HepG2 (cell line): Measurements from ENCODE around the gene PPP1R1B. TPM values are rescaled to one million over a fixed set of nuclear protein-coding genes. Genes with fewer than 3 reads are reported as not detected.

Experiments used
- ATAC-seq: fragments of 200-7000 bp; cut with Tn5 transposase; 3 replicates; pipeline ENCODE4 v1.9.1; 2020; ENCODE audit warnings: mild to moderate bottlenecking, moderate library complexity
- BruUV-seq: library from RNA; stranded (reverse); fragments of 400-500 nt; replicated peaks from 2 replicates; lab custom pipeline; 2021; lab: Mats Ljungman, UMichigan
- CTCF ChIA-PET: fragments of 300-600 bp; formaldehyde crosslinking; extraction: SDS; loops from one replicate; lab custom pipeline; 2021; ENCODE audit warnings: low total read pairs, inconsistent platforms, low intra/inter-chr PET ratio; lab: Yijun Ruan, JAX
- POLR2A ChIA-PET: fragments of 350-600 bp; sonication (Branson Sonifier 250); formaldehyde crosslinking; loops from one replicate; lab custom pipeline; 2020; ENCODE audit warnings: antibody characterized with exemption, inconsistent platforms; lab: Yijun Ruan, JAX
- DNase-seq: peaks from one replicate; pipeline ENCODE4 v3.0.0-alpha.2; 2015; ENCODE audit warnings: low spot score
- FAIRE-seq: peaks from 3 replicates; lab custom pipeline; 2011; peaks lifted over from hg19 to GRCh38; lab: Jason Lieb, UNC
- H2AFZ ChIP-seq: one replicate; pipeline ENCODE4 v1.6.1; 2011; ENCODE audit warnings: low read length, inconsistent platforms
- H3K27ac ChIP-seq: fragments of 300-600 bp; 3 replicates; pipeline ENCODE4 v1.8.0; 2011; ENCODE audit warnings: mixed run types, mild to moderate bottlenecking, mixed read lengths, low read length, inconsistent platforms; ENCODE audit not compliant: insufficient read depth; ENCODE audit errors: extremely low read length
- H3K27me3 ChIP-seq, 2 experiments: fragments of 200-600 bp in 1 of 2; 2 replicates in 1 of 2; 3 replicates in 1 of 2; pipeline versions ENCODE4 v1.6.0 to v1.8.0; 2011; ENCODE audit warnings: low read length in 2 of 2, mild to moderate bottlenecking in 2 of 2, moderate library complexity in 2 of 2, inconsistent platforms in 1 of 2; ENCODE audit not compliant: insufficient read depth in 2 of 2, control insufficient read depth in 1 of 2
- H3K36me3 ChIP-seq, 2 experiments: fragments of 200-600 bp in 1 of 2; replicated peaks in 1 of 2; 2 replicates in 1 of 2; 3 replicates in 1 of 2; pipeline versions ENCODE4 v1.5.1 to v1.8.0; 2011; ENCODE audit warnings: low read length in 2 of 2, inconsistent platforms in 1 of 2; ENCODE audit not compliant: insufficient read depth in 2 of 2, control insufficient read depth in 1 of 2
- H3K4me1 ChIP-seq: 2 replicates; pipeline ENCODE4 v1.5.1; 2012; ENCODE audit warnings: low read length, inconsistent platforms; ENCODE audit not compliant: insufficient read depth
- H3K4me2 ChIP-seq: 2 replicates; pipeline ENCODE4 v1.6.0; 2011; ENCODE audit warnings: low read depth, low read length, inconsistent platforms
- H3K4me3 ChIP-seq, 3 experiments: fragments of 200-600 bp in 1 of 3; sonication (generic), shearing (Covaris generic) in 1 of 3; replicated peaks in 1 of 3; 2 replicates each; pipeline ENCODE4 v1.5.1; 2011 to 2016; ENCODE audit warnings: low read length in 3 of 3, inconsistent platforms in 2 of 3, low read depth in 2 of 3, mild to moderate bottlenecking in 2 of 3, control low read depth in 1 of 3, mixed read lengths in 1 of 3; ENCODE audit not compliant: insufficient read depth in 1 of 3
- H3K79me2 ChIP-seq: one replicate; pipeline ENCODE4 v1.6.1; 2011; ENCODE audit warnings: low read length, inconsistent platforms; ENCODE audit not compliant: insufficient read depth
- H3K9ac ChIP-seq: 2 replicates; pipeline ENCODE4 v1.6.0; 2011; ENCODE audit warnings: mild to moderate bottlenecking, low read depth, low read length, inconsistent platforms; ENCODE audit not compliant: insufficient read depth
- H3K9me3 ChIP-seq: 2 replicates; pipeline ENCODE4 v1.5.1; 2012; ENCODE audit warnings: mild to moderate bottlenecking, low read length
- H4K20me1 ChIP-seq: 2 replicates; pipeline ENCODE4 v1.6.0; 2011; ENCODE audit warnings: inconsistent platforms, mild to moderate bottlenecking, low read length, moderate library complexity; ENCODE audit not compliant: insufficient read depth
- ARID2 ChIP-seq: sonication (generic); formaldehyde crosslinking; IDR thresholded peaks from 2 replicates; pipeline ENCODE4 v1.8.1; 2022; ENCODE audit warnings: mild to moderate bottlenecking, missing genetic modification reagents, borderline replicate concordance
- CC2D1A ChIP-seq: sonication (generic); formaldehyde crosslinking; IDR thresholded peaks from 2 replicates; pipeline ENCODE4 v1.8.1; 2023; ENCODE audit warnings: mild to moderate bottlenecking, missing genetic modification reagents
- EP300 ChIP-seq, 3 experiments: sonication (generic) in 1 of 3; formaldehyde crosslinking in 1 of 3; IDR thresholded peaks; 2 replicates each; pipeline versions ENCODE4 v1.5.1 to v1.6.1; 2011 to 2020; ENCODE audit warnings: low read depth in 2 of 3, low read length in 2 of 3, borderline replicate concordance in 1 of 3, improper control_type of control experiment in 1 of 3, mild to moderate bottlenecking in 1 of 3, missing genetic modification reagents in 1 of 3, moderate library complexity in 1 of 3
- ETV5 ChIP-seq: IDR thresholded peaks from 2 replicates; pipeline ENCODE4 v1.6.1; 2018; ENCODE audit warnings: missing biosample characterization, missing genetic modification reagents, inconsistent platforms, borderline replicate concordance
- GABPB1 ChIP-seq: IDR thresholded peaks from 2 replicates; pipeline ENCODE4 v1.6.1; 2016; ENCODE audit warnings: mild to moderate bottlenecking, missing genetic modification reagents, moderate library complexity, missing compliant biosample characterization
- GPN1 ChIP-seq: sonication (generic); formaldehyde crosslinking; IDR thresholded peaks from 2 replicates; pipeline ENCODE4 v1.5.1; 2020; ENCODE audit warnings: missing genetic modification reagents, borderline replicate concordance
- IKZF1 ChIP-seq: fragments of 450-650 bp; IDR thresholded peaks from 2 replicates; pipeline ENCODE4 v1.7.1; 2016
- MLLT10 ChIP-seq: sonication (generic); formaldehyde crosslinking; IDR thresholded peaks from 2 replicates; pipeline ENCODE4 v1.4.0; 2020; ENCODE audit warnings: missing genetic modification reagents
- MTERF4 ChIP-seq: sonication (generic); formaldehyde crosslinking; IDR thresholded peaks from 2 replicates; pipeline ENCODE4 v1.8.0; 2023; ENCODE audit warnings: mild to moderate bottlenecking, missing genetic modification reagents
- MZF1 ChIP-seq: sonication (generic); formaldehyde crosslinking; IDR thresholded peaks from 2 replicates; pipeline ENCODE4 v1.8.1; 2023; ENCODE audit warnings: mild to moderate bottlenecking, missing genetic modification reagents, borderline replicate concordance
- TEF ChIP-seq: sonication (generic); formaldehyde crosslinking; IDR thresholded peaks from 2 replicates; pipeline ENCODE4 v1.5.0; 2020; ENCODE audit warnings: missing genetic modification reagents
- TOPORS ChIP-seq: sonication (generic); formaldehyde crosslinking; IDR thresholded peaks from 2 replicates; pipeline ENCODE4 v1.8.0; 2023; ENCODE audit warnings: mild to moderate bottlenecking, missing genetic modification reagents
- XRCC5 ChIP-seq: fragments of 200-400 bp; formaldehyde crosslinking; optimal IDR thresholded peaks from 2 replicates; pipeline ENCODE3; 2017; ENCODE audit warnings: mild to moderate bottlenecking, low read length
- YEATS2 ChIP-seq: sonication (generic); formaldehyde crosslinking; IDR thresholded peaks from 2 replicates; pipeline ENCODE4 v1.4.0; 2020; ENCODE audit warnings: missing genetic modification reagents, borderline replicate concordance
- YY1 ChIP-seq: IDR thresholded peaks from 2 replicates; pipeline ENCODE4 v1.6.1; 2011; ENCODE audit warnings: low read length, low read depth, moderate library complexity, mild to moderate bottlenecking; ENCODE audit not compliant: insufficient read depth, insufficient replicate concordance
- ZNF335 ChIP-seq: sonication (generic); formaldehyde crosslinking; IDR thresholded peaks from 2 replicates; pipeline ENCODE4 v1.4.0; 2020; ENCODE audit warnings: missing genetic modification reagents
- ZNF441 ChIP-seq: sonication (generic); formaldehyde crosslinking; IDR thresholded peaks from 2 replicates; pipeline ENCODE4 v1.7.0; 2021; ENCODE audit warnings: missing genetic modification reagents, borderline replicate concordance
- ZNF687 ChIP-seq: sonication (generic); formaldehyde crosslinking; IDR thresholded peaks from 2 replicates; pipeline ENCODE4 v1.5.1; 2020; ENCODE audit warnings: mild to moderate bottlenecking, missing genetic modification reagents, moderate library complexity
- ZNF841 ChIP-seq: sonication (generic); formaldehyde crosslinking; IDR thresholded peaks from 2 replicates; pipeline ENCODE4 v1.8.1; 2023; ENCODE audit warnings: missing genetic modification reagents, borderline replicate concordance
- ZNF883 ChIP-seq: sonication (generic); formaldehyde crosslinking; IDR thresholded peaks from 2 replicates; pipeline ENCODE4 v1.5.1; 2020; ENCODE audit warnings: mild to moderate bottlenecking, missing genetic modification reagents; ENCODE audit errors: not compliant biosample characterization
- WGBS: methylation state at CpG from one replicate; pipeline ENCODE4 v1.1.6; 2017; ENCODE audit warnings: low lambda C conversion rate; 5-methylcytosine and 5-hydroxymethylcytosine counted together
- in situ Hi-C: cut with HindIII; loops from 2 replicates; pipeline ENCODE4 v1.10.0; 2017; ENCODE audit warnings: low pct_unique_long_range_greater_than_20kb; ENCODE audit not compliant: extremely low pct_ligation_motif_present
- intact Hi-C: fragments of 100-400 bp; cut with micrococcal nuclease; formaldehyde crosslinking; loops from one replicate; pipeline ENCODE4 v1.10.0; 2022; ENCODE audit not compliant: unreplicated experiment
- polyA plus RNA-seq, 8 experiments: library from polyadenylated mRNA; depleted of rRNA in 3 of 8; stranded (reverse) in 7 of 8; unstranded in 1 of 8; fragments of >200 nt; fragmentation: Illumina TruSeq in 4 of 8; extraction: Trizol in 4 of 8; gene quantifications; 2 replicates each; pipeline versions ENCODE4 v1.2.1 to v1.2.3, GENCODE V29; 2011 to 2016; ENCODE audit warnings: low read depth in 4 of 8, missing spikeins in 1 of 8, mixed read lengths in 1 of 8; ENCODE audit not compliant: insufficient read depth in 1 of 8
- total RNA-seq, 5 experiments: library from RNA; depleted of rRNA; stranded (reverse); fragments of >200 nt; fragmentation: Illumina TruSeq; extraction: Trizol; gene quantifications; 2 replicates each; pipeline ENCODE4 v1.2.3, GENCODE V29; 2016; ENCODE audit warnings: low read depth in 1 of 5

Gene PPP1R1B
- total and polyA plus RNA-seq, 2 of the 13 experiments (the other 11 are each of a cell fraction or from before 2014, with no cell fraction given): 0.08 TPM; not detected in 1

GRCh38 chr17:39631403-39631802 lies 4.7 kb downstream of the PPP1R1B start:
- H3K27ac ChIP-seq: no peak overlapping the region
- FAIRE-seq: no peak
- peak overlapping the region; percentile 66 for H3K4me2 ChIP-seq
- no peak overlapping the region for H3K9ac ChIP-seq
- in situ Hi-C loops (no loop called here), intact Hi-C loops (no loop called here)
- no peaks in the 10 kb centered on the region for H4K20me1 ChIP-seq
- H3K4me1 ChIP-seq: peaks cover 95% of the 10 kb centered on the region
- H3K9me3 ChIP-seq: no peaks in the 10 kb centered on the region
- H3K79me2 ChIP-seq: no peaks in the 10 kb centered on the region
- no peaks in the 10 kb centered on the region for H3K36me3 ChIP-seq
- no peak for DNase-seq
- ATAC-seq: no peak
- CTCF ChIA-PET: interaction anchor here (1.3 kb wide), 1 partner anchor 9 kb away, joined by 7 read pairs; no protein-coding TSS in a partner anchor
- POLR2A ChIA-PET: interaction anchor here (0.8 to 3.3 kb wide), 5 partner anchors 20 to 72 kb away, joined by 3 to 11 read pairs (median 4); partner anchors contain the start of gene ERBB2
- H3K27me3 ChIP-seq: peaks cover 20 to 63% of the 10 kb centered on the region in 2 experiments; a peak in 4 of 5 replicates
- BruUV-seq: no TSS peak
- WGBS: 0% methylated on average over 6 of the region's 6 CpGs
- no peak overlapping the region for H2AFZ ChIP-seq
- H3K4me3 ChIP-seq: peak overlapping the region in 1 of 3 experiments; percentile 45; a peak in 2 of 6 replicates
- no peak for TF ChIP-seq TEF (CRISPR knock-in tag)
- no peak for TF ChIP-seq MTERF4 (CRISPR knock-in tag)
- TF ChIP-seq ZNF335 (CRISPR knock-in tag): no peak
- no peak for TF ChIP-seq YY1
- TF ChIP-seq ARID2: no peak
- peak; percentile 69; the same call in 1 of the 2 replicates for TF ChIP-seq ETV5 (CRISPR knock-in tag)
- TF ChIP-seq IKZF1: no peak
- no peak for TF ChIP-seq YEATS2
- no peak for TF ChIP-seq ZNF841 (CRISPR knock-in tag)
- no peak for TF ChIP-seq MLLT10 (CRISPR knock-in tag)
- TF ChIP-seq CC2D1A: no peak
- TF ChIP-seq ZNF687: peak; percentile 39
- TF ChIP-seq EP300 (IDR thresholded peaks at IDR 0.05; ENCODE audit: low read depth in 2 of 2, low read length in 2 of 2): no peak
- 0 out of 2 replicates have a peak, but pooled peaks have one; percentile 21 for TF ChIP-seq EP300 (CRISPR knock-in tag; IDR thresholded peaks at IDR 0.05; ENCODE audit: borderline replicate concordance)
- TF ChIP-seq TOPORS (CRISPR knock-in tag): no peak
- TF ChIP-seq ZNF441 (CRISPR knock-in tag): no peak
- TF ChIP-seq GABPB1 (CRISPR knock-in tag): peak; percentile 46; the same call in 1 of the 2 replicates
- TF ChIP-seq XRCC5: no peak
- 0 out of 2 replicates have a peak, but pooled peaks have one; percentile 47 for TF ChIP-seq MZF1 (CRISPR knock-in tag)
- TF ChIP-seq GPN1 (CRISPR knock-in tag): no peak
- no peak for TF ChIP-seq ZNF883 (CRISPR knock-in tag)
